ELR (cell line): ENCODE results near the gene RFX4.

Experiments used
- DNase-seq: peaks from one replicate; pipeline ENCODE4 v3.0.0-alpha.2; 2015; ENCODE audit warnings: low read depth

The RFX4 gene

GRCh38 chr12:106767206-106767605, 184.4 kb downstream of the RFX4 start:
- no peak for DNase-seq

- DNase-seq = peak; percentile 36
Observed at GRCh38 chr12:106767954-106768822, 185.4 kb downstream of the RFX4 start.

- DNase-seq = peak; percentile 33
Observed at GRCh38 chr12:106769078-106769477, 186.3 kb downstream of the RFX4 start.

GRCh38 chr12:106769546-106769945, 186.7 kb downstream of the RFX4 start:
- DNase-seq = no peak

- no peak for DNase-seq
Observed at GRCh38 chr12:106771425-106771824, 188.6 kb downstream of the RFX4 start.

- DNase-seq = no peak
Observed at GRCh38 chr12:106773286-106774004, 190.6 kb downstream of the RFX4 start.

GRCh38 chr12:106774005-106774807, 191.4 kb downstream of the RFX4 start, which contains the start of gene RIC8B:
Gene RIC8B (plus strand): TSS chr12:106774682. CDS start chr12:106774746, 64 bp downstream.
- DNase-seq = peak; percentile 99

- no peak for DNase-seq
Observed at GRCh38 chr12:106774808-106775524, 192.2 kb downstream of the RFX4 start.

GRCh38 chr12:106776897-106777296, 194.1 kb downstream of the RFX4 start:
- DNase-seq = no peak

- peak; percentile 74 for DNase-seq
Observed at GRCh38 chr12:106780010-106780631, 197.3 kb downstream of the RFX4 start.

- DNase-seq = no peak
Observed at GRCh38 chr12:106782619-106783018, 199.8 kb downstream of the RFX4 start.

- no peak for DNase-seq
Observed at GRCh38 chr12:106783515-106783914, 200.7 kb downstream of the RFX4 start.

- no peak for DNase-seq
Observed at GRCh38 chr12:106790020-106790419, 207.2 kb downstream of the RFX4 start.

GRCh38 chr12:106791531-106791930, 208.7 kb downstream of the RFX4 start:
- DNase-seq = no peak

GRCh38 chr12:106794369-106794768, 211.6 kb downstream of the RFX4 start:
- peak; percentile 18 for DNase-seq

GRCh38 chr12:106801167-106801708, 218.4 kb downstream of the RFX4 start:
- DNase-seq = no peak

- DNase-seq = no peak
Observed at GRCh38 chr12:106801830-106802533, 219.2 kb downstream of the RFX4 start.

GRCh38 chr12:106804668-106805067, 221.9 kb downstream of the RFX4 start:
- DNase-seq = no peak
